Sigmoid colon (tissue), 4 donors: ENCODE results near the gene ZNF503.

Source experiments
- CTCF ChIP-seq, 4 experiments: fragments of 450-650 bp in 3 of 4; fragments of 200-600 bp in 1 of 4; IDR thresholded peaks; one replicate each; pipeline ENCODE4 v1.5.1; 2016 to 2019; ENCODE audit warnings: antibody characterized with exemption in 4 of 4, mild to moderate bottlenecking in 3 of 4, moderate library complexity in 2 of 4
- EP300 ChIP-seq, 4 donors: sonication (generic); formaldehyde crosslinking; IDR thresholded peaks; one replicate each; pipeline ENCODE4 v1.6.1; 2017; ENCODE audit warnings: antibody characterized with exemption in 4 of 4
- POLR2A ChIP-seq, 2 donors: fragments of 450-650 bp; IDR thresholded peaks; one replicate each; pipeline ENCODE4 v1.6.1; 2016; ENCODE audit warnings: antibody characterized with exemption in 2 of 2, mild to moderate bottlenecking in 2 of 2, moderate library complexity in 2 of 2
- POLR2AphosphoS5 ChIP-seq, 4 donors: sonication (generic); formaldehyde crosslinking; IDR thresholded peaks; one replicate each; pipeline ENCODE4 v1.6.1; 2017; ENCODE audit warnings: antibody characterized with exemption in 4 of 4

GRCh38 chr10:75427951-75428350 lies 26.4 kb upstream of the ZNF503 start:
- no peak for TF ChIP-seq CTCF (IDR thresholded peaks at IDR 0.05)
- TF ChIP-seq POLR2A (IDR thresholded peaks at IDR 0.05) = no peak
- TF ChIP-seq POLR2AphosphoS5 (IDR thresholded peaks at IDR 0.05) = no peak
- no peak for TF ChIP-seq EP300 (IDR thresholded peaks at IDR 0.05)
